Tibial nerve (tissue), 3 donors: ENCODE results near the gene HES2.

Experiments used
- CTCF ChIP-seq, 5 experiments: fragments of 200-600 bp in 3 of 5; fragments of 450-650 bp in 2 of 5; sonication (generic) in 3 of 5; IDR thresholded peaks; one replicate each; pipeline ENCODE4 v1.5.1; 2016 to 2019; ENCODE audit warnings: antibody characterized with exemption in 5 of 5, mild to moderate bottlenecking in 3 of 5, moderate library complexity in 2 of 5
- POLR2A ChIP-seq, 2 donors: fragments of 450-650 bp; IDR thresholded peaks; one replicate each; pipeline ENCODE4 v1.6.1; 2017; ENCODE audit warnings: antibody characterized with exemption in 2 of 2, mild to moderate bottlenecking in 2 of 2, moderate library complexity in 2 of 2

GRCh38 chr1:6456800-6457466 is 37.2 kb upstream of the HES2 start:
- TF ChIP-seq CTCF (IDR thresholded peaks at IDR 0.05) (no peak), POLR2A (IDR thresholded peaks at IDR 0.05) (no peak)
